ENCODE measurements around the gene CXCL12.

DNA sequence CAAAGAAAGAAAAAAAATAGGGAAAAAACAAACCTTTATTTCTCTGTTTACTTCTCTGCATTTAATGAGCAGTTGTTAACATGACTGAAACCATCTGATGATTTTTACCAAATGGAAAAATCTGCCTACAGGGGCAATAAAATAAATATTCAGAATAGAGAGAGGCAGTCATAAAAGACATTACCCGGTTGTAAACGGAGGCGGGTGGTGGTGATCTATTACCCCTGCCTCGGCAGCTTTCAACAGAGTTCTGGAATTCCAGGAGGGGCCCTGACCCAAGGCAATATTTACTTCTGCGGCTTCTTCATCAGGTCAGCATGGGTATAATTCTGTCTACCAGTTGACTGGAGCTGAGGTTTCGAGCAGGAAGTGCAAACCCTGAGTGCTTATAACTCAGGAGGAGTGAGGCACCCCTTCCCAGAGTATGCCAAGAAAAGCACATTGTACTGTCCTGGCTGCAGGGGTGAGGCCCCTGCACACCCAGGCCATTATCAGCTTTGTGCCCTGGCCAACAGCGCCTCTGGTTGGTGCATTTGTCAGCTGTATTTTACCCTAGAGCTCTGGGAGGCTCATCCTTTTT, 8.2 kb upstream of the CXCL12 start:
- TF ChIP-seq, protein P1, sequence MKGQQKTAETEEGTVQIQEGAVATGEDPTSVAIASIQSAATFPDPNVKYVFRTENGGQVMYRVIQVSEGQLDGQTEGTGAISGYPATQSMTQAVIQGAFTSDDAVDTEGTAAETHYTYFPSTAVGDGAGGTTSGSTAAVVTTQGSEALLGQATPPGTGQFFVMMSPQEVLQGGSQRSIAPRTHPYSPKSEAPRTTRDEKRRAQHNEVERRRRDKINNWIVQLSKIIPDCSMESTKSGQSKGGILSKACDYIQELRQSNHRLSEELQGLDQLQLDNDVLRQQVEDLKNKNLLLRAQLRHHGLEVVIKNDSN (IDR thresholded peaks at IDR 0.05), result no peak
- TF ChIP-seq CEBPB (IDR thresholded peaks at IDR 0.05) (no peak), NFIC (IDR thresholded peaks at IDR 0.05) (no peak), TEAD4 (IDR thresholded peaks at IDR 0.05) (no peak), FOXM1 (IDR thresholded peaks at IDR 0.05; ENCODE audit: borderline replicate concordance, low read depth) (no peak), CREB1 (IDR thresholded peaks at IDR 0.05; ENCODE audit: low read depth) (no peak), EGR1 (IDR thresholded peaks at IDR 0.05) (no peak), TCF12 (IDR thresholded peaks at IDR 0.05; ENCODE audit: low read depth) (no peak), RAD21 (IDR thresholded peaks at IDR 0.05; ENCODE audit: low read depth) (no peak)
